Brain pericyte (primary cell): ENCODE data around the gene ERBIN.
"Not testable (repeated sequence)": the region's sequence is repeated elsewhere in the genome, so short reads cannot be mapped to it uniquely, and the experiment has no call there.

ENCODE experiments used
- DNase-seq: peaks from one replicate; pipeline ENCODE4 v3.0.0-alpha.2; 2012; ENCODE audit warnings: low read depth, low spot score

ERBIN gene

GRCh38 chr5:66009277-66009676 lies 82.9 kb downstream of the ERBIN start:
- DNase-seq = no peak

- DNase-seq = no peak
Measured at GRCh38 chr5:66010476-66010875, 84.1 kb downstream of the ERBIN start.

DNA sequence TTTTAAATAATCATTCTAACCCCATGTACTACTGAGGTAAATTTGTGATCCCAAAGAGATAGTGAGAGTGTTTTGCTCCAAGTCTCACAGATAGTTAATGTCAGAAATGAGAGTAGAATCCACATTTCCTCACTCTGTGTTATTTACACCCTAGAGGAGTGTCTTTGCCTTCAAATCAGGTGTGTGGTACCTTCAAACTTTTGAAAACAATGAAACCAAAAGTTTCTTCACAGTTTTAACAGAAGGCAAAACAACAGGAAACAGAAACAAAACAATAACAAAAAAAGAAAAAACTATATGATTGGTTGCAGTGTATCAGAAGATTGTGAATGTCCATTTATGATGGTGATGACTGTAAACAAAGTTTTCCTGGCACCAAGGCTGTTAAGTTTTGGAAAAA lies 85.9 kb downstream of the ERBIN start:
- DNase-seq = no peak

- DNase-seq = no peak
Measured at GRCh38 chr5:66013397-66013796, 87.0 kb downstream of the ERBIN start.

DNA sequence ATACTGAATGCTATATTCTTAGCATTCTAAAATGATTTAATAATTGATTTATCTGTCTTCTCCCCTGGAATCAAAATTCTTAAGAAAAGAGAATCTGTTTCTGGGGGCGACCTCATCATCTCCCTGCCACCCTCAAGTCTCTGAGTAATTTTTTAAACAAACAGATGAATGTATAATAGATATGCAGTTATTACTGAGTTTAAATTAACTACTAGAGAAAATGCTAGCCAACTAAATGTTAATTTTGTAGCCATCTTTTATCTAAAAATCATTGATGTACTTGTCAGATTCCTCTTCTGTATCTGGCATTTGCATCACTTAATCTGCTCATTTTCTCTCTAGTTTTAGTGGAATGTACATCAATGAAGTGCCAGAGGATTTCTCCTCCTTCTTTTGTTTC lies 87.5 kb downstream of the ERBIN start:
- no peak for DNase-seq

DNA sequence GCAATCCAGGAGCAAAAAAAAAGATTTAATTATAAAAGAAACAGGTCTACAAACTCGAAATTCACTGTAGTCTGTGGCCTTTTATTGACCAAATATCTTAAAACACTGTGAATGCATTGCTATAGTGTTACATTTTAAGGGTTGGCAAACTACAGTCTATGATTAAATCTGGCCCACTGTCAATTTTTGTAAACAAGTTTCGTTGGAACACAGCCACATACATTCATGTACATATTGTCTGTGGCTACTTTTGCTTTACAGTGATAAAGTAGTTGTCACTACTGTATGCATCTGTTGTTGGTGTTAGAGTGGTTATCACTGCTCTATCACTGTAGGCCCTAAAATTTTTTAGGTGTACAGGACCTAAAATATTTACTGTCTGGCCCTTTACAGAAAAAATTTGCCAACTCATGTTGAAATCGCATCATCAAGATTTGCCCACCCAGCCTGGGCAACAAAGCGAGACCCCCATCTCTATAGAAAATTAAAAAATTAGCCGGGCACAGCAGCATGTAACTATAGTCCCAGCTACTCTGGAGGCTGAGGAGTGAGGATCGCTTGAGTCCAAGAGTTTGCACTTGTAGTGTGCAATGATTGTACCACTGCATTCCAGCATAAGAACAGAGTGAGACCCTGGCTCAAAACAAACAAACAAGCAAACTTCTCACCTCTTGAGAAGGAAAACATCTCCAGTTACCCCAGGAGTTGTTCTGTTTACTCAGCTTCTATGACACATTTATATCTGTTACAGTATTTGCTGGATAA lies 89.0 kb downstream of the ERBIN start:
- no peak for DNase-seq

- DNase-seq = no peak
Measured at GRCh38 chr5:66021585-66021984, 95.2 kb downstream of the ERBIN start.

DNA sequence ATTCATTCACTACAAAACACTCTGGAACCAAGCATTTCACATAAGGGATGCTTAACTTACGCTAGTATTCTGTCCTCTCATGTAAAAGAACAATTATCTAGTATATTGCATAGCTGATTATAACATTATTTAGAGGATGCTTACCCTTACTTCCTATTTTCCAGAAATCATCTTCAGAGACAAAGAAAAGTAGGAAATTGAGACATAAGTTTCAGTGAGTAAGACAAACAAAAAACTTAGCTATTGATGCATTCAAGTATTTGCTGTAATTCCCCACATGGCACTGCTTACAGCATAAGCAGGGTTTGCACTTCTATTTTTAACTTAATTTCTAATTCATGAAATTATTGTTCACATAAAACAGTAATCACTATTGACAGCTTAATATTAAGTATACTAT lies 112.9 kb downstream of the ERBIN start:
- no peak for DNase-seq

- DNase-seq = no peak
Measured at GRCh38 chr5:66039701-66040100, 113.3 kb downstream of the ERBIN start.

GRCh38 chr5:66041627-66042026 lies 115.3 kb downstream of the ERBIN start:
- no peak for DNase-seq

GRCh38 chr5:66057239-66057638 lies 130.9 kb downstream of the ERBIN start:
- DNase-seq = no peak

DNA sequence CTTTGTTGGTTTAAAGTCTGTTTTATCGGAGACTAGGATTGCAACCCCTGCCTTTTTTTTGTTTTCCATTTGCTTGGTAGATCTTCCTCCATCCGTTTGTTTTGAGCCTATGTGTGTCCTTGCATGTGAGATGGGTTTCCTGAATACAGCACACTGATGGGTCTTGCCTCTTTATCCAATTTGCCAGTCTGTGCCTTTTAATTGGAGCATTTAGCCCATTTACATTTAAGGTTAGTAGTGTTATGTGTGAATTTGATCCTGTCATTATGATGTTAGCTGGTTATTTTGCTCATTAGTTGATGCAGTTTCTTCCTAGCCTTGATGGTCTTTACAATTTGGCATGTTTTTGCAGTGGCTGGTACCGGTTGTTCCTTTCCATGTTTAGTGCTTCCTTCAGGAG lies 134.9 kb downstream of the ERBIN start:
- DNase-seq = not testable (repeated sequence)

- DNase-seq = not testable (repeated sequence)
Measured at GRCh38 chr5:66063061-66063460, 136.7 kb downstream of the ERBIN start.

GRCh38 chr5:66066826-66067225 lies 140.5 kb downstream of the ERBIN start:
- DNase-seq = no peak

- DNase-seq = no peak
Measured at GRCh38 chr5:66072031-66072430, 145.7 kb downstream of the ERBIN start.

- DNase-seq = no peak
Measured at GRCh38 chr5:66074901-66075300, 148.5 kb downstream of the ERBIN start.

DNA sequence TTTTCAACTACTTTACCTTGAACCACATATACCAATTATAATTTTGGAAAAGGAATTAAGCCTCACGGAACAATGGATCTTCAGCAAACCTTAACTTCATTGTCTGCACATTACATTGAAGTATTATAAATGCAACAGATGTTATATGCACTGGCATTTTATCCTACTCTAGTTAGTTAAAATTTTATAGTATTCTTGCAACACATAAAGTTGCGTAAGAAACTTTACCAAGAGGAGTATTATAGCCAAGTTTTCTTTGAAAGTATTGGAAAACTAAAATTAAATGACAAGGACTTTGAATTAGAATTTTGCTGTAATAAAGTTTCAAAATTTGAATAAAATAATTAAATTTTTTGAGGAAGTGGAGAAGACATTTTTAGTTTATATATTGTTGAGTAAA lies 154.3 kb downstream of the ERBIN start:
- no peak for DNase-seq

DNA sequence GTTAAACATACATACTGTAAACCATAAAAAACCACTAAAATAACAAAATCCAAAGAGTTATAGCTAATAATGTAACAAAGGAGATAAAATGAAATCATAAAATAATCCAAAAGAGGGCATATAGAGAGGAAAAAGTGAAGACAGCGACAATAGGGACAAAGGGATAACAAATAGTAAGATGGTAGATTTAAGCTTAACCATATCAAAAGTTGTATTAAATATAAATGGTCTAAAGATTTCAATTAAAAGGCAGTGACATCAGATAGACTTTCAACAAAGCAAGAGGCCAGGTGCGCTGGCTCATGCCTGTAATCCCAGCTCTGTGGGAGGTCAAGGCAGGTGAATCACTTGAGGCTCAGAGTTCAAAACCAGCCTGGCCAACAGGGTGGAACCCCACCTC lies 163.0 kb downstream of the ERBIN start:
- DNase-seq = no peak

DNA sequence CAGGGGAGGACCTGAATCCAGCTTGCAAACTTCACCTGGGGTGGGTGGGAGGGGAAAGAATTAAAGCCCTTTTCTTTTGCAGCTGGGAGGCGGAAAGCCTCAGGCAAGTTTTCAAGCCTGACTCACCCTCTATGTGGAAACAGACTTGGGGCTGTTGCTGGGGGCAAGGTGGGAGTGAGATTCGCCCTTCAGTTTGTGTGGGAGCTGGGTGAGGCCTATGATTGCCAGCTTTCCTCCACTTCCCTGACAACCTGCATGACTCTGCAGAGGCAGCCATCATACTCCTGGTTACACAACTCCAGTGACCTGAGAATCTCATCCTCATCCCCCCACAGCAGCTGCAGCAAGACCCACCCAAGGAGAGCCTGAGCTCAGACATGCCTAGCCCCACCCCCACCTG lies 174.5 kb downstream of the ERBIN start:
- DNase-seq = no peak

DNA sequence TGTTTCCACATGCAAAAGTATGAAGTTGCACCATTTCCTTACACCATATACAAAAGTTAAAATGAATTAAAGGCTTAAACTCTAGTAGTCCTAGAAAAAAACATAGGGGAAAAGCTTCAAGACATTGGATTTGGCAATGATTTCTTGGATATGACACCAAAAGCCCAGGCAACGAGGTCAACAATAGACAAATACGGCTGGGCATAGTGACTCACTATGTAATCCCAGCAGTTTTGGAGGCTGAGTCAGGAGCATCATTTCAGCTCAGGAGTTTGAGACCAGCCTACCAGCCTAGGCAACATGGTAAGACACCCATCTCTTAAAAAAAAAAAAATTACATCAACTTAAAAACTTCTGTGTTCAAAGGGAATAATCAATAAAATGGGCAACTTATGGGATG lies 186.8 kb downstream of the ERBIN start:
- DNase-seq = no peak

DNA sequence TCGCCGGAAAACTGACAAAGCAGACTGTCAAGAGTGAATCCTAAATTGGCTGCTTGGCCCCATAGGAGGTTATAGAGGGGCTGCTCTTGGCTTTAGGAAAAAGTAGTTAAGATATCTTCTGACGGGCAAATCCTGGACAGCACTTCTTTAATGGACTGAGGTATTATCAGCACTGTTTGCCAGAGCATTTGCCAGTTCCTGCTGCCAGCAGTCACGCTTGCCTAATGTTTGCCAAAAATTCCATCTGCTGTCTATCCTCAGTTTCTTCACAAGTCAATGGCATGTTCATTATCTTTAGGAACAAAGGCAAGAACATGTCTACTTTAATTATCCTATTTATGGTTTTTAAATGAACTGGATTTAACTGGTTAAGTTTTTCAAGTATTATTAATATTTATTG lies 191.9 kb downstream of the ERBIN start:
- no peak for DNase-seq

- DNase-seq = no peak
Measured at GRCh38 chr5:66122379-66123034, 196.1 kb downstream of the ERBIN start.

GRCh38 chr5:66129144-66129543 lies 202.8 kb downstream of the ERBIN start:
- no peak for DNase-seq
